ENCODE data around the gene SLC48A1. TPM values are rescaled to one million over a fixed set of nuclear protein-coding genes. Genes with fewer than 3 reads are reported as not detected.
A peak's percentile ranks its signal among the peaks of the same experiment; 100 is the strongest.

The SLC48A1 gene
- total RNA-seq, 4 donors from 2014 or later, result 14.9 to 21.5 (median 15.9) TPM

DNA sequence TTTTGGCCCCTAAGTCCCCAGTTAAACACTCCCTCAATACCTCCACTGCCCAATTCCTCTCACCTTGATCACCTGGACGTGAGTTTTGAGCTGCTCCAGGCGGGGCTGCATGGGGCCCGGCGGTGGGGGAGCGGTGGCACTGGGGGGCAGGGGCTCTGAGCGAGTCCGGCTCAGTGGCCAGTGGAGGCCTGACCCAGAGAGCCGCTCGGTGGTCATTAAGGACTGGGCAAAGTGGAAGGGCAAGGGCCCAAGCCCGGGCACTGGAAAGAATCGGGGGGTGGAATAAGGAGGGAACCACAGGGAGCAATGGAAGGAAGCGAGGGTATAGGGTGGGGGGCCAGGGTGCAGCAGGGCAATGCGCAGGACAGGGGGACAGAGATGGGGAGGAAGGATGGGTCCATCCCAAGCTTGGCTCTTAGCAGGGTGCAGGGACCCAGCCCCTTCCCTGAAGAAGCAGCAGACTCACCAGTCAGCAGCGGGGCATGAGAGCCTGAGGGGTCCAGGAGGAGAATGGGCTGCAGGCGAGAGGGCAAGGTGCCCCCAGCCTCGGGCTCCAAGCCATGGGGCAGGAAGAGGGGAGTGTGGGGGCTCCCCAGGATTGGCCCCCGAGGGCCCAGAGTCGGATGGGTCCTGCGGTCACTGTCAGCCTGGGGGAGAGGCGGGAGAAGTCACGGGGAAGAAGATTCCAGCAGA is 22.2 kb downstream of the SLC48A1 start:
- Histone ChIP-seq H3K4me3 (no peak overlapping the region), H3K27ac (no peak overlapping the region), H3K27me3 (no peaks in the 10 kb centered on the region), H3K36me3 (peaks cover 0 to 71% (median 0%) of the 10 kb centered on the region in 3 donors), H3K9me3 (no peaks in the 10 kb centered on the region), H3K4me1 (peaks cover 0 to 17% (median 0%) of the 10 kb centered on the region in 4 donors)
- TF ChIP-seq, protein P1, sequence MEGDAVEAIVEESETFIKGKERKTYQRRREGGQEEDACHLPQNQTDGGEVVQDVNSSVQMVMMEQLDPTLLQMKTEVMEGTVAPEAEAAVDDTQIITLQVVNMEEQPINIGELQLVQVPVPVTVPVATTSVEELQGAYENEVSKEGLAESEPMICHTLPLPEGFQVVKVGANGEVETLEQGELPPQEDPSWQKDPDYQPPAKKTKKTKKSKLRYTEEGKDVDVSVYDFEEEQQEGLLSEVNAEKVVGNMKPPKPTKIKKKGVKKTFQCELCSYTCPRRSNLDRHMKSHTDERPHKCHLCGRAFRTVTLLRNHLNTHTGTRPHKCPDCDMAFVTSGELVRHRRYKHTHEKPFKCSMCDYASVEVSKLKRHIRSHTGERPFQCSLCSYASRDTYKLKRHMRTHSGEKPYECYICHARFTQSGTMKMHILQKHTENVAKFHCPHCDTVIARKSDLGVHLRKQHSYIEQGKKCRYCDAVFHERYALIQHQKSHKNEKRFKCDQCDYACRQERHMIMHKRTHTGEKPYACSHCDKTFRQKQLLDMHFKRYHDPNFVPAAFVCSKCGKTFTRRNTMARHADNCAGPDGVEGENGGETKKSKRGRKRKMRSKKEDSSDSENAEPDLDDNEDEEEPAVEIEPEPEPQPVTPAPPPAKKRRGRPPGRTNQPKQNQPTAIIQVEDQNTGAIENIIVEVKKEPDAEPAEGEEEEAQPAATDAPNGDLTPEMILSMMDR (IDR thresholded peaks at IDR 0.05), result no peak
- TF ChIP-seq POLR2A (IDR thresholded peaks at IDR 0.05), result no peak
- no peak for DNase-seq

DNA sequence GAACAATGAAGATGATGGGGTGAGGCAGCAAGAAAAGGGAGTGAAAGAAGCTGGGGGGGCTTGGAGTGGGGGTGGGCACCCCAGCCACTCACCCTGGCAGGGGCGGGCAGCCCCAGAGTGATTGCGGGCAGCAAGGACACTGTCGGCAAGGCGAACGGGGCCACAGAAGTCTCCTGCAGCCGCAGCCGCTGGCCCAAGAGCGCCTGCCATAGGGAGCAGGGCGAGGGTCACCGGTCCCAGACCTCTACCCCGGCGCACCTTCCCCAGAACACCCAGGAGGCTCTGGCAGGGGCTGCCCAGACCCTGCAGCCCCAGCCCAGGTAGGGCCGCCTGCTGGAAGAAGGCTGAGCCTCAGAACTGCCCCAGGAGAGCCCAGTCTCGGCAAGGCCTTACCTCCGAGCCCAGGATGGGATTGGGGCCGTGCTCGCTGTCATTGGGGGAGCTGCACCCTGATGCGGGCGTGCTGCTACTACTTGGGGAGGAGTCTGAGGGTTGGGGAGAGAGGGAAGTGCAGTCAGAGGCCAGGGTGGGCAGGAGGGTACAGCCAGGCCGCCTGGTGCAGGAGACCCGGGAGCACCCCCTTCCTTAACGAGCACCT is 22.9 kb downstream of the SLC48A1 start:
- Histone ChIP-seq H3K36me3 (peaks cover 0 to 64% (median 0%) of the 10 kb centered on the region in 3 donors), H3K4me1 (peaks cover 0 to 23% (median 0%) of the 10 kb centered on the region in 4 donors), H3K9me3 (no peaks in the 10 kb centered on the region), H3K27me3 (no peaks in the 10 kb centered on the region), H3K27ac (no peak overlapping the region), H3K4me3 (no peak overlapping the region)
- DNase-seq, result no peak
- TF ChIP-seq, protein P1 (IDR thresholded peaks at IDR 0.05), result no peak
- TF ChIP-seq POLR2A (IDR thresholded peaks at IDR 0.05), result no peak

DNA sequence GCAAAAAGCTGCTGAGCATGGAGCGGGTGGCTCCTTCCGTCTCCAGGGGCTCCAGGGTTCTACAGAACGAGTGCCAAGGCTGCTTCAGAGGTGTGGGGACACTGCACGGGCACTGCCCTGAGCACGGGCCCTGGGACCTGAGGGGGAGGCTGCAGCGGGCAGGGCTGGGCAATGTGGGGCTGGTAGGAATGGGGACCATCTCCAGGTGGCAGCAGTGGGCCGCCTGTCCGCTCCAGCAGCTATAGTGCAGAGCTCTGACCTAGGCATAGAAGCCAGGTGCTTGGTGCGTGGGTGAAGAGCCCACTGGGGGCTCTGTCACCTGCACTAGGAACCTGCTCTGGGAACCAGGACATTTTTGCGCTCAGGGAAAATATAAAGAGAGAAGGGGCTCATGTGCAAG is 24.4 kb downstream of the SLC48A1 start:
- DNase-seq, result peak in 2 of 3 donors; percentile 53 to 68
- Histone ChIP-seq H3K4me3 (no peak overlapping the region), H3K27me3 (no peaks in the 10 kb centered on the region), H3K9me3 (no peaks in the 10 kb centered on the region), H3K36me3 (peaks cover 0 to 51% (median 0%) of the 10 kb centered on the region in 3 donors), H3K27ac (no peak overlapping the region), H3K4me1 (peaks cover 0 to 38% (median 5%) of the 10 kb centered on the region in 4 donors)
- no peak for TF ChIP-seq POLR2A (IDR thresholded peaks at IDR 0.05)
- TF ChIP-seq, protein P1 (IDR thresholded peaks at IDR 0.05), result peak; percentile 8 to 49 (median 36)

DNA sequence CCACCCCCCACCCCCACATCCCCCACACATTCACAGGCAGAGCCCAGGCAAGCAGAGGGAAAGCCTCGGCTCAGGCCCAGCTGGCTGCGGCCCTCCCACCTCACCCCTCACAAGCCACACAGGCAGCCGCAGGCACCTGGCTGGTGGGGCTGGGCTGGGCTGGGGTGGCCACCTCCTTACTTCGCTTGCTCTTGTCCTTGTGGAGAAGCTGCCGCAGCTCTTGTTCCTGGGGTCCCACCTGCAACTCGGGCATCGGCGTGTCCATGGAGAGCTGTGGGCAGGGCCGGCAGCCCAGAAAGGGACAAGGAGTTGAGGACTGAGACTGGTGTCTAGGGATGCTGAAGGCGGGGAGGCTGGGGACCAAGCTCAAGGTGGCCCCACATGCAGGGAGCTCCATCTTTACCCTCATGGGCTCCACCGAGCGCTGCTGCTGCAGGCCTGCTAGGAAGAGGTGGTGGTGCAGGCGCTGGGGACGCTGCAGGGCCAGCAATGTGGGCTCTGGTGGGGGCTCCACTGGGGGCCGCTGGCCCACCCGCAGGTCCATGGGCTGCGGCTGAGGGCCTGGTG is 25.4 kb downstream of the SLC48A1 start:
- H3K27me3 ChIP-seq, result no peaks in the 10 kb centered on the region
- DNase-seq, result no peak
- TF ChIP-seq POLR2A (IDR thresholded peaks at IDR 0.05), result no peak
- TF ChIP-seq, protein P1 (IDR thresholded peaks at IDR 0.05), result no peak
- H3K4me3 ChIP-seq, result no peak overlapping the region
- H3K27ac ChIP-seq, result no peak overlapping the region
- H3K9me3 ChIP-seq, result no peaks in the 10 kb centered on the region
- peaks cover 0 to 48% (median 15%) of the 10 kb centered on the region in 4 donors for H3K4me1 ChIP-seq
- H3K36me3 ChIP-seq, result peaks cover 0 to 42% (median 0%) of the 10 kb centered on the region in 3 donors

DNA sequence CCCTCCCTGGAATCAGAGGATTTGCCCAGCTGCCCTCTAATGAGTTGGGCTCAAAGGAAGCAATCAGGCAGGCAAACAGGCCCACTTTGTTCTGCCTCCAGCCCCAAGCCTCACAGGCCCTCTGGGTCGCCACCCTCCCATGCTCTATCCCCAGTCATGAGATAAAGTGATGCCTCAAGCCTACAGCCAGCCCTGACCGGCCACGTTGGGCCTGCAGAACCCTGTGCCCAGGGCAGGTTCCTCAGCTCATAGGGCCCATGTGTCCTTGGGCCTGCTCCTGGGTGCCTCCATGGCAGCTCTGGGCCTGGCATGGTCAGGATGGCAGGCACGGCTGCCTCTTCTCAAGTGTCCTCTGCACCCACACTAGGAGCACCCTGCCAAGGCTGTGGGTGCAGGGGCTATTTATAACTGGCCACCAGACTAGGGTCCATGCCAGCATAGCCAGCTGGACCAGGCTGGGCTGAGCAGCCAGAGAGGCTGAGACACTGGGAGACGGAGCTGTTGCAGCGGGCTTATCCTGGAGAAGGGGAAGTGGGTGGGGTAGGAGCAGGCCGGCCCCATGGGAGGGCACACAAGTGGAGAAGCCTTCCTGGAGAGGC is 26.4 kb downstream of the SLC48A1 start:
- Histone ChIP-seq H3K27me3 (no peaks in the 10 kb centered on the region), H3K27ac (peak overlapping the region in 1 of 4 donors; percentile 10), H3K9me3 (no peaks in the 10 kb centered on the region), H3K4me3 (no peak overlapping the region), H3K4me1 (peaks cover 0 to 58% (median 16%) of the 10 kb centered on the region in 4 donors), H3K36me3 (peaks cover 0 to 32% (median 0%) of the 10 kb centered on the region in 3 donors)
- TF ChIP-seq POLR2A (IDR thresholded peaks at IDR 0.05), result no peak
- TF ChIP-seq, protein P1 (IDR thresholded peaks at IDR 0.05), result no peak
- DNase-seq, result no peak
